GM12878 (cell line): ENCODE data around the gene RPS16. TPM values are rescaled to one million over a fixed set of nuclear protein-coding genes. Genes with fewer than 3 reads are reported as not detected.

Experiments
- ATAC-seq: fragments of 200-7000 bp; cut with Tn5 transposase; 3 replicates; pipeline ENCODE4 v1.9.1; 2020; ENCODE audit warnings: mild to moderate bottlenecking, moderate library complexity
- BruUV-seq: library from RNA; stranded (reverse); fragments of 400-500 nt; replicated peaks from 2 replicates; lab custom pipeline; 2021; lab: Mats Ljungman, UMichigan
- CTCF ChIA-PET: fragments of 300-600 bp; sonication (Branson Sonifier 250); formaldehyde crosslinking; extraction: SDS; loops from one replicate; lab custom pipeline; 2021; ENCODE audit warnings: inconsistent platforms; lab: Yijun Ruan, JAX
- POLR2A ChIA-PET: fragments of 350-600 bp; formaldehyde crosslinking; extraction: SDS; loops from one replicate; lab custom pipeline; 2021; ENCODE audit warnings: inconsistent platforms; lab: Charles Lee
- RAD21 ChIA-PET: fragments of 300-600 bp; sonication (Branson Sonifier 250); formaldehyde crosslinking; loops from one replicate; lab custom pipeline; 2023; ENCODE audit warnings: antibody characterized with exemption; ENCODE audit not compliant: unreplicated experiment; lab: Charles Lee
- SMC1A ChIA-PET: fragments of 300-600 bp; sonication (Branson Sonifier 250); formaldehyde crosslinking; loops from one replicate; lab custom pipeline; 2023; ENCODE audit not compliant: unreplicated experiment, uncharacterized antibody; lab: Charles Lee
- DNase-seq: peaks from one replicate; pipeline ENCODE4 v3.0.0-alpha.2; 2011; ENCODE audit warnings: low read depth, low spot score
- FAIRE-seq: peaks from 3 replicates; lab custom pipeline; 2011; peaks lifted over from hg19 to GRCh38; lab: Jason Lieb, UNC
- H2AFZ ChIP-seq: 2 replicates; pipeline ENCODE4 v1.6.0; 2011; ENCODE audit warnings: low read depth, low read length, control low read depth; ENCODE audit not compliant: control insufficient read depth
- H3K27ac ChIP-seq: 2 replicates; pipeline ENCODE4 v1.5.1; 2011; ENCODE audit warnings: control low read depth; ENCODE audit not compliant: control insufficient read depth, insufficient read depth
- H3K27me3 ChIP-seq, 2 experiments: replicated peaks in 1 of 2; 2 replicates each; pipeline versions ENCODE4 v1.6.0 to v1.6.1; 2011; ENCODE audit warnings: low read length in 1 of 2; ENCODE audit not compliant: control insufficient read depth in 2 of 2, insufficient read depth in 2 of 2
- H3K36me3 ChIP-seq, 2 experiments: 2 replicates each; pipeline ENCODE4 v1.5.1; 2011; ENCODE audit warnings: low read length in 1 of 2; ENCODE audit not compliant: control insufficient read depth in 2 of 2, insufficient read depth in 2 of 2
- H3K4me1 ChIP-seq: 2 replicates; pipeline ENCODE4 v1.6.1; 2011; ENCODE audit warnings: mild to moderate bottlenecking, low read length, moderate library complexity, mixed read lengths; ENCODE audit not compliant: control insufficient read depth, insufficient read depth
- H3K4me2 ChIP-seq: 2 replicates; pipeline ENCODE4 v1.6.0; 2011; ENCODE audit warnings: control low read depth; ENCODE audit not compliant: control insufficient read depth, insufficient read depth
- H3K4me3 ChIP-seq: fragments of 200-600 bp; sonication (generic); 2 replicates; pipeline ENCODE4 v1.5.1; 2016
- H3K79me2 ChIP-seq: 2 replicates; pipeline ENCODE4 v1.6.0; 2011; ENCODE audit warnings: low read length; ENCODE audit not compliant: control insufficient read depth, insufficient read depth
- H3K9ac ChIP-seq: 2 replicates; pipeline ENCODE4 v1.8.0; 2011; ENCODE audit warnings: low read length, control low read depth, mixed read lengths; ENCODE audit not compliant: control insufficient read depth, insufficient read depth
- H3K9me3 ChIP-seq: replicated peaks from 3 replicates; pipeline ENCODE4 v1.5.1; 2011; ENCODE audit warnings: mild to moderate bottlenecking, low read length; ENCODE audit not compliant: control insufficient read depth, insufficient read depth
- H4K20me1 ChIP-seq: 2 replicates; pipeline ENCODE4 v1.6.0; 2011; ENCODE audit not compliant: control insufficient read depth, insufficient read depth
- ATF7 ChIP-seq: fragments of 450-650 bp; IDR thresholded peaks from 2 replicates; pipeline ENCODE4 v1.6.1; 2016; ENCODE audit warnings: low read depth, mild to moderate bottlenecking
- BRCA1 ChIP-seq: IDR thresholded peaks from 2 replicates; pipeline ENCODE4 v1.6.1; 2011; ENCODE audit warnings: low read depth, low read length, improper control_type of control experiment
- FOXM1 ChIP-seq: IDR thresholded peaks from 2 replicates; pipeline ENCODE4 v1.6.1; 2012; ENCODE audit warnings: low read depth, mild to moderate bottlenecking, inconsistent platforms, low read length, moderate library complexity
- HDAC6 ChIP-seq: fragments of 200-600 bp; sonication (generic); IDR thresholded peaks from one replicate; pipeline ENCODE4 v1.8.0; 2017; ENCODE audit warnings: antibody characterized with exemption; ENCODE audit not compliant: unreplicated experiment
- MTA3 ChIP-seq: IDR thresholded peaks from 2 replicates; pipeline ENCODE4 v1.6.1; 2012; ENCODE audit warnings: low read length, inconsistent platforms, borderline replicate concordance
- PAX5 ChIP-seq: IDR thresholded peaks from 2 replicates; pipeline ENCODE4 v1.6.1; 2011; ENCODE audit warnings: low read depth, low read length, borderline replicate concordance
- POLR2AphosphoS2 ChIP-seq: IDR thresholded peaks from 2 replicates; pipeline ENCODE4 v1.6.1; 2011; ENCODE audit warnings: low read depth, mild to moderate bottlenecking, low read length, improper control_type of control experiment, moderate library complexity
- POU2F2 ChIP-seq: IDR thresholded peaks from 3 replicates; pipeline ENCODE4 v1.6.1; 2011; ENCODE audit warnings: low read depth, mild to moderate bottlenecking, low read length, borderline replicate concordance
- RELB ChIP-seq: fragments of 450-650 bp; IDR thresholded peaks from 2 replicates; pipeline ENCODE4 v1.6.1; 2017; ENCODE audit warnings: low read depth, mild to moderate bottlenecking, moderate library complexity
- SMAD1 ChIP-seq: fragments of 450-650 bp; IDR thresholded peaks from 2 replicates; pipeline ENCODE4 v1.6.1; 2018; ENCODE audit warnings: mild to moderate bottlenecking, low read depth; ENCODE audit not compliant: partially characterized antibody
- TARDBP ChIP-seq: IDR thresholded peaks from 2 replicates; pipeline ENCODE4 v1.6.1; 2016; ENCODE audit warnings: borderline replicate concordance
- TCF7 ChIP-seq: IDR thresholded peaks from 2 replicates; pipeline ENCODE4 v1.6.1; 2014; ENCODE audit warnings: antibody characterized with exemption, borderline replicate concordance
- WGBS: methylation state at CpG from one replicate; pipeline ENCODE4 v1.1.6; 2016; ENCODE audit warnings: low lambda C conversion rate; ENCODE audit not compliant: insufficient replicate concordance, insufficient coverage; ENCODE audit errors: missing lambda C conversion rate; 5-methylcytosine and 5-hydroxymethylcytosine counted together
- in situ Hi-C: fragments of 300-500 bp; cut with MboI; formaldehyde crosslinking; loops from 9 replicates; pipeline ENCODE4 v1.14.3; 2018; ENCODE audit warnings: mixed read lengths
- intact Hi-C: fragments of 100-400 bp; cut with micrococcal nuclease; formaldehyde crosslinking; loops from one replicate; pipeline ENCODE4 v1.14.2; 2022; ENCODE audit not compliant: unreplicated experiment
- polyA plus RNA-seq, 11 experiments: library from polyadenylated mRNA; depleted of rRNA in 4 of 11; unstranded in 6 of 11; stranded (reverse) in 5 of 11; fragments of >200 nt; fragmentation: Nextera tagmentation in 4 of 11; fragmentation: Illumina TruSeq in 1 of 11; extraction: Ambion mirVana in 4 of 11; extraction: Trizol in 1 of 11; gene quantifications; 1 replicate in 1 of 11; 2 replicates in 10 of 11; pipeline versions ENCODE4 v1.2.1 to v1.2.3, GENCODE V29; 2011 to 2016; ENCODE audit warnings: inconsistent platforms in 2 of 11, missing spikeins in 2 of 11, low read depth in 1 of 11
- total RNA-seq, 4 experiments: library from RNA; depleted of rRNA in 3 of 4; stranded (reverse); fragments of >200 nt in 3 of 4; fragmentation: Illumina TruSeq in 1 of 4; extraction: Trizol in 1 of 4; gene quantifications; 2 replicates each; pipeline versions ENCODE4 v1.2.1 to v1.2.3, GENCODE V29; 2013 to 2021
- TF ChIP-seq, protein P1 (sequence below): fragments of 450-650 bp; IDR thresholded peaks from 2 replicates; pipeline ENCODE4 v1.6.1; 2017; ENCODE audit warnings: mild to moderate bottlenecking, moderate library complexity

RPS16 gene
- total and polyA plus RNA-seq, 10 of the 15 experiments (the other 5 are each of a cell fraction or from before 2014, with no cell fraction given) = 148 to 4,810 (median 2,343) TPM

GRCh38 chr19:39409208-39410016 lies 26.3 kb downstream of the RPS16 start (continued):
- TF ChIP-seq POU2F2 = peak; percentile 86; the same call in 2 of the 3 replicates
- TF ChIP-seq BRCA1 = no peak
- peak; percentile 60; the same call in 1 of the 2 replicates for TF ChIP-seq PAX5
- TF ChIP-seq MTA3 = no peak

GRCh38 chr19:39408392-39409207 lies 27.1 kb downstream of the RPS16 start:
- Histone ChIP-seq H4K20me1 (no peaks in the 10 kb centered on the region), H3K9me3 (no peaks in the 10 kb centered on the region), H3K27ac (peak overlapping the region; percentile 100), H3K4me2 (peak overlapping the region; percentile 83), H3K4me3 (peak overlapping the region; percentile 98), H2AFZ (no peak overlapping the region), H3K27me3 (no peaks in the 10 kb centered on the region), H3K4me1 (peaks cover 33% of the 10 kb centered on the region), H3K9ac (peak overlapping the region; percentile 80), H3K79me2 (peaks cover 63% of the 10 kb centered on the region), H3K36me3 (peaks cover 2 to 6% of the 10 kb centered on the region in 2 experiments; a peak in 2 of 4 replicates)
- CTCF ChIA-PET = interaction anchor here (1.1 to 1.4 kb wide), 3 partner anchors 7 to 11 kb away, joined by 4 to 14 read pairs (median 4); no protein-coding TSS in a partner anchor
- in situ Hi-C loops (no loop called here), intact Hi-C loops (loop anchor here (10.0 kb wide), 1 partner anchor 434 kb away; the partner anchor contains the start of gene FBXO17)
- BruUV-seq = no TSS peak
- WGBS = under 1% methylated on average over 20 of the region's 20 CpGs
- RAD21 ChIA-PET = interaction anchor here (0.6 to 4.5 kb wide), 3 partner anchors 11 to 460 kb away, joined by 3 to 37 read pairs (median 5); partner anchors contain the start of gene SAMD4B
- FAIRE-seq (no peak), DNase-seq (no peak), ATAC-seq (no peak)
- SMC1A ChIA-PET = interaction anchor here (1.4 to 3.0 kb wide), 2 partner anchors 10 to 18 kb away, joined by 4 to 18 read pairs; partner anchors contain the start of genes MED29 and PAF1
- POLR2A ChIA-PET = interaction anchor here (1.2 to 3.9 kb wide), 4 partner anchors 11 to 37 kb away, joined by 3 to 39 read pairs (median 6); partner anchors contain the start of genes MED29, PAF1, RPS16 and SUPT5H
- TF ChIP-seq TARDBP = no peak
- TF ChIP-seq, protein P1, sequence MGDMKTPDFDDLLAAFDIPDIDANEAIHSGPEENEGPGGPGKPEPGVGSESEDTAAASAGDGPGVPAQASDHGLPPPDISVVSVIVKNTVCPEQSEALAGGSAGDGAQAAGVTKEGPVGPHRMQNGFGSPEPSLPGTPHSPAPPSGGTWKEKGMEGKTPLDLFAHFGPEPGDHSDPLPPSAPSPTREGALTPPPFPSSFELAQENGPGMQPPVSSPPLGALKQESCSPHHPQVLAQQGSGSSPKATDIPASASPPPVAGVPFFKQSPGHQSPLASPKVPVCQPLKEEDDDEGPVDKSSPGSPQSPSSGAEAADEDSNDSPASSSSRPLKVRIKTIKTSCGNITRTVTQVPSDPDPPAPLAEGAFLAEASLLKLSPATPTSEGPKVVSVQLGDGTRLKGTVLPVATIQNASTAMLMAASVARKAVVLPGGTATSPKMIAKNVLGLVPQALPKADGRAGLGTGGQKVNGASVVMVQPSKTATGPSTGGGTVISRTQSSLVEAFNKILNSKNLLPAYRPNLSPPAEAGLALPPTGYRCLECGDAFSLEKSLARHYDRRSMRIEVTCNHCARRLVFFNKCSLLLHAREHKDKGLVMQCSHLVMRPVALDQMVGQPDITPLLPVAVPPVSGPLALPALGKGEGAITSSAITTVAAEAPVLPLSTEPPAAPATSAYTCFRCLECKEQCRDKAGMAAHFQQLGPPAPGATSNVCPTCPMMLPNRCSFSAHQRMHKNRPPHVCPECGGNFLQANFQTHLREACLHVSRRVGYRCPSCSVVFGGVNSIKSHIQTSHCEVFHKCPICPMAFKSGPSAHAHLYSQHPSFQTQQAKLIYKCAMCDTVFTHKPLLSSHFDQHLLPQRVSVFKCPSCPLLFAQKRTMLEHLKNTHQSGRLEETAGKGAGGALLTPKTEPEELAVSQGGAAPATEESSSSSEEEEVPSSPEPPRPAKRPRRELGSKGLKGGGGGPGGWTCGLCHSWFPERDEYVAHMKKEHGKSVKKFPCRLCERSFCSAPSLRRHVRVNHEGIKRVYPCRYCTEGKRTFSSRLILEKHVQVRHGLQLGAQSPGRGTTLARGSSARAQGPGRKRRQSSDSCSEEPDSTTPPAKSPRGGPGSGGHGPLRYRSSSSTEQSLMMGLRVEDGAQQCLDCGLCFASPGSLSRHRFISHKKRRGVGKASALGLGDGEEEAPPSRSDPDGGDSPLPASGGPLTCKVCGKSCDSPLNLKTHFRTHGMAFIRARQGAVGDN = 0 out of 2 replicates have a peak, but pooled peaks have one; percentile 14
- no peak for TF ChIP-seq FOXM1
- TF ChIP-seq HDAC6 = peak; percentile 83
- TF ChIP-seq POLR2AphosphoS2 = peak; percentile 84
- TF ChIP-seq ATF7 = no peak
- TF ChIP-seq SMAD1 = peak; percentile 90
- 0 out of 2 replicates have a peak, but pooled peaks have one; percentile 8 for TF ChIP-seq RELB
- TF ChIP-seq TCF7 = no peak
